ENCODE data around the gene SMAD4. TPM values are rescaled to one million over a fixed set of nuclear protein-coding genes. Genes with fewer than 3 reads are reported as not detected.
"Not testable (repeated sequence)": the region's sequence is repeated elsewhere in the genome, so short reads cannot be mapped to it uniquely, and the experiment has no call there.

SMAD4 gene
- total RNA-seq, 2 experiments from 2014 or later, result 72.0 to 75.1 TPM

DNA sequence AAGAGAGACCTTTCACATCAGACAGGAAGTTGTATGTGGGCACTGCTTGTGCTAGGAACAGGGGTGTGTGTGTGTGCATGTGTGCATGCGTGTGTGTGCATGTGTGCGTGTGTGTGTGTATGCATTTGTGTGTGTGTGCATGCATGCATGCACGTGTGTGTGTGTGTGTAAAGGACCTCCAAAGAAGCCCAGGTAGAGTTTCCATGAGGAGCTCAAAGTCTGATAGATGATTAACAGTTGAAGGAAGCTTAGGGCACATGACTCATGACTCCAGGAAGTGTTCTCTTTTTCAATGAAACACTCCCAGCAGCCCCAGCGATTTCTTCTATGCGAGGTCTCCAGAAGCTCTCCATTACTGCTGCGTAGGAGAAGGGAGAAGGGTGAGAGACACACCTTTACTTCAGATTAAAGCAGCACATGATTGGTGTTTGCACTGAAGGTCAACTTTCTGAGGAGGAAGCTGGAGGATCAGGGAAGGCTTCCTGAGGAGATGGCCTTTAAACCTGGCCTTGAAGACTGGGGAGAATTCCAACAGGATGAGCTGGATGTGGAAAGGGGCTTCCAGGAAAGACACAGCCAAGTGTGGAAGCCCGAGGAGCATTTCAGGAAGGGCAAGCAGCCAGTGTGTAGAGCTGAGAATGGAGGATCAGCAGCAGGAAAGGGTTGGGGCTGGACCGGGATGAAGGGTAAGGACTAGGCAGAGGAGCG is 77.7 kb downstream of the SMAD4 start:
- Mint-ChIP-seq H3K27me3 (ENCODE audit: low read depth) (no peaks in the 10 kb centered on the region), H3K9me3 (peaks cover 2% of the 10 kb centered on the region), H3K4me1 (ENCODE audit: low read depth) (peaks cover 17% of the 10 kb centered on the region), H3K4me3 (no peak overlapping the region), H3K36me3 (ENCODE audit: low read depth) (no peaks in the 10 kb centered on the region), H3K27ac (no peak overlapping the region)
- CTCF ChIA-PET, result interaction anchor here (0.5 to 1.6 kb wide), 7 partner anchors 171 to 561 kb away, joined by 3 to 7 read pairs (median 5); partner anchors contain the start of gene MRO
- peak; percentile 32 for DNase-seq
- intact Hi-C loops (cut with micrococcal nuclease), result loop anchor here (1.0 to 5.0 kb wide), 3 partner anchors 170 to 560 kb away; partner anchors contain the start of gene MRO

- no peak for DNase-seq
- Mint-ChIP-seq H3K4me1 (ENCODE audit: low read depth) (peaks cover 17% of the 10 kb centered on the region), H3K9me3 (no peaks in the 10 kb centered on the region), H3K36me3 (ENCODE audit: low read depth) (no peaks in the 10 kb centered on the region), H3K4me3 (no peak overlapping the region), H3K27me3 (ENCODE audit: low read depth) (no peaks in the 10 kb centered on the region), H3K27ac (no peak overlapping the region)
- intact Hi-C loops (cut with micrococcal nuclease), result loop anchor here (5.0 kb wide), 2 partner anchors 169 to 559 kb away; no protein-coding TSS in a partner anchor
- CTCF ChIA-PET, result interaction anchor here (0.5 to 1.6 kb wide), 7 partner anchors 170 to 560 kb away, joined by 3 to 7 read pairs (median 5); partner anchors contain the start of gene MRO
Observed at GRCh38 chr18:51108330-51108729, 78.3 kb downstream of the SMAD4 start.

DNA sequence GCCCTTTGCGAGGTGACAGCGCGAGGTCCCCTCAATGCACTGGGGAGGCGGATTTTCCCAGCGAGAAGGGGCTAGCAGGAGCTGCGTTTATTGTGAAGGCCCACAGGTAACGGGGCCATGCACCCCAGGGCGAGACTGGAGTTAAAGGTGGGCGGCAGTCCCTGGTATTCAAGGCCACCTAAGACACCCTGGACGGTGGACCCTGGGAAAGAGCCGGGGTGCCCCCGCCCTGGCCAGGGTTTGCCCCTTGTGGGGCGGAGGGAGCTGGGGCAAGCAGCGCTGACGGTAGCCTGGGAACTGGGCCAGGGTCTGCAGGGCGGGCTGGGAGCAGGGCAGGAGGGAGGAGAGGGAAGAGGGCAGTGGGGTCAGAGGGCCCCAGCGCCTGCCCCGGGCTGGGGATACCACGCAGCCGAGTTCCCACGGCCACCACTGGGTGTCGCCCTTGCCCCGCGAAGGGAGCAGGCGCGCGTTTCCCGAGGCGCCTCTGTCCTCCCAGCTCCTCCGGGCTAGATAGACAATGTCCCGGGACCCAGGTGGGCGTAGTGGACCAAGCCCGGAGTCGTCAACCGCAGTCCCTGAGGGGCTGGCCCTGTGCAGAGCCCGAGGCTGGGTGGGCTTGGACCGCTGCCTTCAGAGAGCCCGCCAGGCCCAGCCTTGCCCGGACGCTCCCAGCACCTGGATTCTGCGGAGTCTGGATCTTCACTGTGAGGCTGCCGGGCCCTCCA is 80.2 kb downstream of the SMAD4 start:
- Mint-ChIP-seq H3K36me3 (ENCODE audit: low read depth) (no peaks in the 10 kb centered on the region), H3K27me3 (ENCODE audit: low read depth) (no peaks in the 10 kb centered on the region), H3K27ac (no peak overlapping the region), H3K9me3 (no peaks in the 10 kb centered on the region), H3K4me3 (no peak overlapping the region), H3K4me1 (ENCODE audit: low read depth) (peaks cover 17% of the 10 kb centered on the region)
- intact Hi-C loops (cut with micrococcal nuclease), result loop anchor here (1.0 to 5.0 kb wide), 3 partner anchors 275 to 612 kb away; no protein-coding TSS in a partner anchor
- peak; percentile 76 for DNase-seq
- CTCF ChIA-PET, result interaction anchor here (0.6 to 3.1 kb wide), 23 partner anchors 10 to 658 kb away, joined by 3 to 13 read pairs (median 4); no protein-coding TSS in a partner anchor

- CTCF ChIA-PET, result interaction anchor here (1.1 to 3.1 kb wide), 10 partner anchors 12 to 557 kb away, joined by 3 to 13 read pairs (median 6); no protein-coding TSS in a partner anchor
- not testable (repeated sequence) for H3K36me3 Mint-ChIP-seq (ENCODE audit: low read depth); DNase-seq; H3K27ac Mint-ChIP-seq; H3K27me3 Mint-ChIP-seq (ENCODE audit: low read depth); H3K4me3 Mint-ChIP-seq; H3K9me3 Mint-ChIP-seq
- intact Hi-C loops (cut with micrococcal nuclease), result loop anchor here (2.0 to 5.0 kb wide), 2 partner anchors 273 to 611 kb away; no protein-coding TSS in a partner anchor
- peaks cover 15% of the 10 kb centered on the region for H3K4me1 Mint-ChIP-seq (ENCODE audit: low read depth)
Observed at GRCh38 chr18:51111633-51112355, 81.8 kb downstream of the SMAD4 start.

DNA sequence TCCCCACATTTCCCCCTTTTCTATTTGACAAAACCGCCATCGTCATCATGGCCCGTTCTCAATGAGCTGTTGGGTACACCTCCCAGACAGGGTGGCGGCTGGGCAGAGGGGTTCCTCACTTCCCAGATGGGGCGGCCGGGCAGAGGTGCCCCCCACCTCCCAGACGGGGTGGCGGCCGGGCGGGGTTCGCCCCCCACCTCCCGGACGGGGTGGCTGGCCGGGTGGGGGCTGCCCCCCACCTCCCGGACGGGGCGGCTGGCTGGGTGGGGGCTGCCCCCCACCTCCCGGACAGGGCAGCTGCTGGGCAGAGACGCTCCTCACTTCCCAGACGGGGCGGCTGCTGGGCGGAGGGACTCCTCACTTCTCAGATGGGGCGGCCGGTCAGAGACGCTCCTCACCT is 87.0 kb downstream of the SMAD4 start:
- H3K4me1 Mint-ChIP-seq (ENCODE audit: low read depth); H3K4me3 Mint-ChIP-seq; H3K36me3 Mint-ChIP-seq (ENCODE audit: low read depth); H3K27ac Mint-ChIP-seq; intact Hi-C loops (cut with micrococcal nuclease); CTCF ChIA-PET; H3K27me3 Mint-ChIP-seq (ENCODE audit: low read depth); H3K9me3 Mint-ChIP-seq; DNase-seq: not testable (repeated sequence)

DNA sequence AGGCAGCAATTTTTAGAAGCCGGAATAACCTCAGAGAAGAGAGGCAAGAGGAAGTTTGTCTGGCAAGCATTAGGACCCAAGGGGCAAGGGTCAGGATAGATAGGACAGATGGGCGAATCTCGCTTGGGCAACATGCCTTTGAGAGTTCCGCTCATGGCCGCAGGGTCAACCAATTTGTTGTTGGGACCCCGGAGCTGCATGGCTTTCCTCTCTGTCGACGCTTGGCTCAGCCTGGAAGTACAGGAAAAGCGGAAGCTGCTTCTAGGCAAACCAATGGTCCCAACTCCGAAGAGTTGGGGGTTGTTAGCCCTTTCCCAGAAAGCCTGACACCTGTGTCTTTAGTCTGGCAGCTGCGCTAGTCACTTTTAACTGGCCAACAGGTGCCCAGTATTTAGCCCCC is 89.5 kb downstream of the SMAD4 start:
- H3K4me3 Mint-ChIP-seq; H3K9me3 Mint-ChIP-seq; DNase-seq; CTCF ChIA-PET; H3K4me1 Mint-ChIP-seq (ENCODE audit: low read depth); H3K36me3 Mint-ChIP-seq (ENCODE audit: low read depth); intact Hi-C loops (cut with micrococcal nuclease); H3K27me3 Mint-ChIP-seq (ENCODE audit: low read depth); H3K27ac Mint-ChIP-seq: not testable (repeated sequence)

GRCh38 chr18:51119976-51120375 is 90.0 kb downstream of the SMAD4 start:
- intact Hi-C loops (cut with micrococcal nuclease); H3K27me3 Mint-ChIP-seq (ENCODE audit: low read depth); H3K4me3 Mint-ChIP-seq; DNase-seq; H3K27ac Mint-ChIP-seq; H3K9me3 Mint-ChIP-seq; H3K4me1 Mint-ChIP-seq (ENCODE audit: low read depth); H3K36me3 Mint-ChIP-seq (ENCODE audit: low read depth); CTCF ChIA-PET: not testable (repeated sequence)

- intact Hi-C loops (cut with micrococcal nuclease), result no loop called here
- CTCF ChIA-PET, result no interaction called here
- H3K27me3 Mint-ChIP-seq (ENCODE audit: low read depth), result no peaks in the 10 kb centered on the region
- H3K36me3 Mint-ChIP-seq (ENCODE audit: low read depth), result no peaks in the 10 kb centered on the region
- peaks cover 3% of the 10 kb centered on the region for H3K9me3 Mint-ChIP-seq
- H3K4me1 Mint-ChIP-seq (ENCODE audit: low read depth), result no peaks in the 10 kb centered on the region
- H3K4me3 Mint-ChIP-seq, result no peak overlapping the region
- DNase-seq, result no peak
- no peak overlapping the region for H3K27ac Mint-ChIP-seq
Observed at GRCh38 chr18:51120809-51121596, 91.0 kb downstream of the SMAD4 start.

- no peak for DNase-seq
- Mint-ChIP-seq H3K36me3 (ENCODE audit: low read depth) (no peaks in the 10 kb centered on the region), H3K27ac (no peak overlapping the region), H3K4me3 (no peak overlapping the region), H3K27me3 (ENCODE audit: low read depth) (no peaks in the 10 kb centered on the region), H3K4me1 (ENCODE audit: low read depth) (no peaks in the 10 kb centered on the region), H3K9me3 (peaks cover 3% of the 10 kb centered on the region)
- intact Hi-C loops (cut with micrococcal nuclease), result no loop called here
- CTCF ChIA-PET, result no interaction called here
Observed at GRCh38 chr18:51121597-51121857, 91.5 kb downstream of the SMAD4 start.

DNA sequence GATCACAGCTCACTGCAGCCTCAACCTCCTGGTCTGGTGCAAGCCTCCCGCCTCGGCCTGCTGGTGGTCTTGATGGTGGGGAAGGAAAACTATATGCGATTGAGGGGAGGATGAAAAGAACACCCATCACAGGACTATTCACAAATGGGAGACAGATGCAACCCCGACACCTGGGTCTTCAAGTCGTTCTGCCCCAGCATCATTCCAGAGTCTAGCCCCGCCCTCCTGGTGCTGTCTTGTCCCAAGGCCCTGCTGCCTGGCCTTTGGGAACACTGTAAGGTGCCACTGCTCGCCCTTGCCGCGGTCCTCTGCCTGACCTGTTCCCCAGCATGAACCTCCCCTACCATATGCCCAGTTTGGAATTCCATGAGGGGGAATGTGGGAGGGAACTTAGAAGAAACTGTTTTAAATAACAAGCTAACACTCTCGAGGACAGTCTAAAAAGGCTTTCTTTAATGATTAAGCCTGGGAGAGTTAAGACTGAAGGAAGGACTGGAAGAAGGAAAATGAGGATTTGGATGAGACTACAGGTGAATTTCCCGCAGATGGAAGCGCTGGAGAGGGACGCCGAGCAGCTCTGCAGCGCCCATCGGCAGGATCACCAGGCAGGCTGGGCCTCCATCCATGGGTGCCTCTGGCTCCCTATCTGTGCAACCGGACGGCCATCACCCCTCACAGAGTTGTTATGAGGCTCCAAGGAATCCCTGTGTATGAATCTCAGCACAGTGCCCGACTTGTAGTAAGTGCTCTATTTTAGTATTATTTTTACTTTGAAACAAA is 92.4 kb downstream of the SMAD4 start:
- CTCF ChIA-PET, result no interaction called here

DNA sequence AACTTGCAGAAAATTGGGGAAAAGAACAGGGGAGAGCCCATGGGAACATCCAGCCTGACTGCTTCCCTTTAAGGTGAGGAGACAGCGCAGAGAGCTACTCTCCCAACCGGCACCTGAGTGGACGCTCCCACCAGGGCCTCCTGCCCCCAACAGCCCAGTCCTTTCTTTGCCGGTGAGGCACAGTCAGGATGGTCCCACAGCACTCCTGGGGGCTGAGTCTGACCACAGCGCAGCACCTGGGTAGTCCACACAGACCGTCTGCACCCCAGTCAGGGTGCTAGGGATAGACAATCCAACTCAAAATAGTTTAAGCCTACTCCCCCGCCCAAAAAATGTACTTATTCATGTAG is 93.0 kb downstream of the SMAD4 start:
- no peak overlapping the region for H3K27ac Mint-ChIP-seq
- H3K9me3 Mint-ChIP-seq, result no peaks in the 10 kb centered on the region
- intact Hi-C loops (cut with micrococcal nuclease), result no loop called here
- no peak overlapping the region for H3K4me3 Mint-ChIP-seq
- no peak for DNase-seq
- CTCF ChIA-PET, result no interaction called here
- H3K4me1 Mint-ChIP-seq (ENCODE audit: low read depth), result no peaks in the 10 kb centered on the region
- no peaks in the 10 kb centered on the region for H3K27me3 Mint-ChIP-seq (ENCODE audit: low read depth)
- no peaks in the 10 kb centered on the region for H3K36me3 Mint-ChIP-seq (ENCODE audit: low read depth)

More for the DNA sequence above, 92.4 kb downstream of the SMAD4 start:
- Mint-ChIP-seq H3K4me1 (ENCODE audit: low read depth) (no peaks in the 10 kb centered on the region), H3K9me3 (peaks cover 3% of the 10 kb centered on the region), H3K27ac (no peak overlapping the region), H3K36me3 (ENCODE audit: low read depth) (no peaks in the 10 kb centered on the region), H3K27me3 (ENCODE audit: low read depth) (no peaks in the 10 kb centered on the region), H3K4me3 (no peak overlapping the region)
- intact Hi-C loops (cut with micrococcal nuclease), result no loop called here
- no peak for DNase-seq

Measured in activated naive CD4-positive, alpha-beta T cell treated with anti-CD3 and anti-CD28 coated beads for 36 hours (primary cell).